GM21381 (cell line): Measurements from ENCODE around the gene TEAD1.

ENCODE experiments used
- ATAC-seq: cut with Tn5 transposase; IDR thresholded peaks from one replicate; pipeline ENCODE4 v1.9.1; 2021; ENCODE audit warnings: mild to moderate bottlenecking, moderate library complexity; ENCODE audit not compliant: unreplicated experiment

Gene TEAD1

GRCh38 chr11:12807621-12808020, 133.4 kb downstream of the TEAD1 start:
- ATAC-seq = no peak

- no peak for ATAC-seq
Observed at GRCh38 chr11:12808519-12808918, 134.3 kb downstream of the TEAD1 start.

GRCh38 chr11:12809364-12809763, 135.1 kb downstream of the TEAD1 start:
- ATAC-seq = no peak

- ATAC-seq = no peak
Observed at GRCh38 chr11:12809864-12810567, 135.8 kb downstream of the TEAD1 start.

GRCh38 chr11:12810568-12810894, 136.3 kb downstream of the TEAD1 start:
- no peak for ATAC-seq

GRCh38 chr11:12811861-12812260, 137.6 kb downstream of the TEAD1 start:
- ATAC-seq = no peak

GRCh38 chr11:12812849-12813248, 138.6 kb downstream of the TEAD1 start:
- no peak for ATAC-seq

GRCh38 chr11:12813371-12814225, 139.4 kb downstream of the TEAD1 start:
- no peak for ATAC-seq

GRCh38 chr11:12815129-12815480, 140.9 kb downstream of the TEAD1 start:
- ATAC-seq = no peak

- ATAC-seq = no peak
Observed at GRCh38 chr11:12815931-12816494, 141.8 kb downstream of the TEAD1 start.

- ATAC-seq = no peak
Observed at GRCh38 chr11:12817681-12818332, 143.6 kb downstream of the TEAD1 start.

GRCh38 chr11:12818333-12819015, 144.3 kb downstream of the TEAD1 start:
- no peak for ATAC-seq

- ATAC-seq = no peak
Observed at GRCh38 chr11:12822392-12823022, 148.3 kb downstream of the TEAD1 start.

GRCh38 chr11:12824281-12825041, 150.2 kb downstream of the TEAD1 start:
- no peak for ATAC-seq

- ATAC-seq = no peak
Observed at GRCh38 chr11:12826441-12826840, 152.2 kb downstream of the TEAD1 start.

- no peak for ATAC-seq
Observed at GRCh38 chr11:12827369-12827768, 153.1 kb downstream of the TEAD1 start.

- no peak for ATAC-seq
Observed at GRCh38 chr11:12827929-12828812, 153.9 kb downstream of the TEAD1 start.

- no peak for ATAC-seq
Observed at GRCh38 chr11:12829131-12829530, 154.9 kb downstream of the TEAD1 start.
